ENCODE results near the gene ALG2.
A peak's percentile ranks its signal among the peaks of the same experiment; 100 is the strongest.

Gene ALG2

GRCh38 chr9:99190597-99191283, 31.0 kb downstream of the ALG2 start:
- no peak for DNase-seq

GRCh38 chr9:99189887-99190596, 31.7 kb downstream of the ALG2 start:
- no peak for DNase-seq

- no peak for DNase-seq
These were observed 32.6 kb downstream of the ALG2 start for GRCh38 chr9:99189186-99189585.

DNA sequence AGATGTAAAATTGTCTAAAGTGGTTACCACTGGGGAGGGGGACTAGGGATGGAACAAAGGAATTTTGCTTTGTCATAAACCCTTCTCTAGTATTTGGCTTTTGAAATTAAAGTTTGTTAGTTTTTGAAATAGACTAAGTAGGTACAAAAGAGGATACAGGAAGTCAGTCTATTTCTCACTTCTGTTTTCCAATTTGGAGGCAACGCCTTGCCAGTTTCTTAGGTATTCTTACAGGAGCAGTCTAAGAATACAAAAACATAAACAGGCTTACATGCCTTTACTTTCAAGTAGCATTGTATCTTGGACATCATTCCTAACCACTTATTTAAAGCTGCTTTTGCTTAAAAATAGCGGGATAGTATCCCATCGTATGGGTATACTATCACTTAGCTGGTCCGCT, 34.4 kb downstream of the ALG2 start:
- no peak for DNase-seq

DNA sequence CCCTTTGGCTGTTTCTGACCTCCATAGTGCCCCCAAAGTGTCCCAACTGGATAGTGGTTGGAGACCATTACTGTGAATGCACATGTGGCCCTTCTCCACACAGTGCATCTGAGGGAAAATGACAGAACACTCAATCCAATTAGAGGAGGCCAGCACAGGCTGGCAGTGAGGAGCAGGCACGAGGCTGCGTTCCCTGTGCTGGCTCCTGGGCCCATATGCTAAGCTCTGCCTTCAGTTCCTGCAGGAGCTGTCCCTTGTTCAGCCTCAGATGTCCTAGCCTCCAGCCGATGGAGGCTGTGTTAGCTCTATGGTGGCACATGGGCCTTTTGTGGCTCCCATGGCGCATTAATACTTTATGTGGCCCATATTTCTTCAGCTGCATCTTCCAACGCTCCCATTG, 35.8 kb downstream of the ALG2 start:
- DNase-seq = no peak

GRCh38 chr9:99185348-99185632, 36.5 kb downstream of the ALG2 start:
- no peak for DNase-seq

- peak; percentile 71 to 91 for DNase-seq
These were observed 37.0 kb downstream of the ALG2 start for GRCh38 chr9:99184475-99185347.

DNA sequence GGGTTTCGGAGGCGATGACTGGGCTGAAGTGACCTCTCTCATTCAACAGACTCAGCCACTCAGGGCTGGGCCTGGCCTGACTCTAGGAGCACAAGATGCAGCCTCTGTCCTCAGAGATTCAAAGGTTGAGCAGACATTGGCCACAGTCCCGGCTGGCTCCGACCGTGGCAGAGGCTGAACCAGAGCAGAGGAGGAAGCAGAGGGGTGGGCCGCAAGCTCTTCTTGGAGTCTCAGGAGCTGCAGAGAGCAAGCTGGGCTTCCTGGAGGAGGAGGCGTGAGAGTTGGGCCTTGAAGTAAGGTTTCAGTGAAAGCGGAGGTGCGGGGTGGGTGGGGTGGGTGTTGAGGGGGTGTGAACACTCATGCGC, 37.6 kb downstream of the ALG2 start:
- DNase-seq = no peak

- DNase-seq = no peak
These were observed 38.1 kb downstream of the ALG2 start for GRCh38 chr9:99183616-99184015.

DNA sequence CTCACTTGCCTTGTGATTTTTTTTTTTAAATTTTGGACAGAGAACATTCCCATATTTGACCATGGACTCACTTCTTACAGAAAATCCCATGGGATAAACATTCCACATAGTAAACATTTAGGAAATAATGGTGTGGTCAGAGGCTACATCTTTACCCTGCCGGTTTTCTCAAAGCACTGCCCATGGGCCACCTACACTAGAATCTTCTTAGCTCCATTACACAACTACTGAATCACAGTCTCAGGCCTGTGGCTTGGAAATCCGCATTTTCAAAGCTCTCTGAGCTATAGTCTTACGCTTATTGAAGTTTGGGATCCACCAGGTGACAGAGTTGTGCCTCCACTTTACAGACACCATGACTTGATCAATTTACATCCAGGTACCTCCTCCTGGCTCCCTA, 39.4 kb downstream of the ALG2 start:
- DNase-seq = peak; percentile 43 to 76

DNA sequence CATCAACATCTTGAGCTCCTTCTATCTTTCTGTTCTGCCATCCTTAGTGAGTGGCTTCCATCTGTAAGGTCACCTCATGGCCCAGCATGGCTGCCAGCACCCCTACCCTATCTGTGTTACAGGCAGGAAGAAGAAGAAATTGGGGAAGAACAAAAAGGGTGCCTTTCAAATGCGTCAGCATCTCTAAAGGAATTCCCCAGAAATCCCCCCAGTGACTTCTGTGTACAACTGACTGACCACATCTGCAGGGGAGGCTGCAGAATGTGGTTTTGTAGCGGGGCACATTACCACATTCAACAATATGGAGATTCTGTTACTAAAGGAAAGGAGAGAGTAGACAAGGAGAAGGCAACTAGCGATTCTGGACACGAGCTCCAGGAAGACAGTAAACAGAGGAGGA, 40.1 kb downstream of the ALG2 start:
- peak; percentile 94 to 98 for DNase-seq

DNA sequence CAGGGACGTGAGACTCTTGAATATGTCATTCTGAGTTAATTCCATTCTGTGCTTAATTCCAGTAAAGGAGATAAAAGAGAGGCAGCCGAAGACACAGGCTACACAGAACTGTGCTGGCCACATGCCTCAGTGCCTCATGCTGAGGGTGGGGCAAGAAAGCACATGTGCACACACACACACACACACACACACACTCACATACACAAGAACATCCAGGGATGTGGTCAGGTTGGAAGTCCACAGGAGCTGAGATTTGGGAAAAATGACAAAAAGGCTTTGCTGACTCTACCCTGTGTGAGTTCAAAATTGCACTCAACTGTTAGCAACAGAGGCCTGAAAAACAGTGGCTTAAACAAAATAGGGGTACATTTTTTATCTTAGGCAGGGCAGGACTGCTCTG, 40.5 kb downstream of the ALG2 start:
- peak in 1 of 2 donors; percentile 14 for DNase-seq

DNA sequence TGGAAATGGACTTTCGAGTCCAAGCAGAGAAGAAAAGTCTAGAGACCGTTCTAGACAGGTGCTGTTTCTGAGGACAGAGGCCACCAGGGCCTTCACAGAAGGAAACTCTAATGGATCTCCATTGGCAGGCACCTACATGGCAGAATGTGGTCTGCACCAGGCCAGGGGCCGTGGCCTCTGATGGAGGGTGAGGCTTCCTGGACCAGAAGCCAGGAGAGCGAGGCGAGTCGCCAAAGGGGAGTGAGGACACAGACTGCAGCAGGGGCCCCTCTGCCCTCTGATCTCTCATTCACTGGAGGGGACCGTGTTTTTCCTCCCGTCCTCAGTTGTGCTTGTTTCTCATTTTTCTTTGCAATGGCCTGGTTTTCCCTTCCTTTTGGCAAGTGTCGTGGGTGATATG, 41.1 kb downstream of the ALG2 start:
- no peak for DNase-seq

- no peak for DNase-seq
These were observed 41.5 kb downstream of the ALG2 start for GRCh38 chr9:99180199-99180598.

GRCh38 chr9:99178912-99179872, 42.5 kb downstream of the ALG2 start:
- DNase-seq = no peak

GRCh38 chr9:99177576-99178366, 44.0 kb downstream of the ALG2 start:
- DNase-seq = no peak

DNA sequence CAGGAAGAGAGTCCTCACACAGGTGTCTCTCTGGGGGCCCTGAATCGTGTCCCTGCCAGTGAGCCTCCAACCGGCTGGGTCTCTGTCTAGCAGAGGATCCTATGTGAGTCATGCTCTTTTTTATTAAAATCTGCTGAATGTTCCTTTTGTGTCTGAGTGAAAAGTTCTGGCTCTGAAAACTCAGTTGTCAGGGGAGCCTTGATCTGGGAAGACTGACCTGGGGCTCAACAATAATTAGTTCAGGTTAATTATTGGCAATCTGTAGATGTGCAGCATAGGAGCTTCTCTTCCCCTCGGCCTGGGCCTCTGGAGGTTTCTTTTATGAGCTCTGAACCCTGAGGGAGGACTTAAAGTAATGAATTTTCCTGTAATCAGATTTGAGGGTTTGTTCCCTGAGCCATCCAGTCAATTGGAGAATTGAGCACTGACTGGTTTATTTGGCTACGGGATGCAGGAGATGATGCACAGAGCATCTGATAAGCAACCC, 45.2 kb downstream of the ALG2 start:
- no peak for DNase-seq

- DNase-seq = no peak
These were observed 47.9 kb downstream of the ALG2 start for GRCh38 chr9:99173570-99174504.

- DNase-seq = no peak
These were observed 49.3 kb downstream of the ALG2 start for GRCh38 chr9:99172124-99173091.
